HG03520 (cell line): ENCODE data around the gene UGT1A9.
"Not testable (repeated sequence)": the region's sequence is repeated elsewhere in the genome, so short reads cannot be mapped to it uniquely, and the experiment has no call there.

Experiments used
- ATAC-seq: cut with Tn5 transposase; IDR thresholded peaks from one replicate; pipeline ENCODE4 v1.9.1; 2021; ENCODE audit warnings: mild to moderate bottlenecking, moderate library complexity; ENCODE audit not compliant: unreplicated experiment

The UGT1A9 gene

DNA sequence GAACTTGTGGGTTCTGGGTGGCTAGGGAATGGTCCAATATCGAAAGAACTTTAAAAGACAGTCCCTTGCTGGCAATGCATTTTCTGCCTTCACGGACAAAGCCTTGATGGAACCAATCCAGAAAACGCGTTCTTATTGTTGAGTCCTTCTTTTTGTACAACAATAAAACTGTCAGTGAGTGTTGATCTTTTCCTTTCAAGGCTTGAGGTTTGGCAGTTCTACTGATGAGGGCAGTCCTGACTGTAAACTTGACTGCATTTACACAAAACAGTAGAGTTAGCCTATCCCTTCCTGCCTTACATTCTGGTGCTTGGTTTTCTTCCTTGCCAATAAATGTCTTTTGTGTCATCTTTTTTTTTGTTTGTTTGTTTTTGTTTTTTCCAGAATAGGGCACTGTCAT lies 7.5 kb downstream of the UGT1A9 start:
- no peak for ATAC-seq

DNA sequence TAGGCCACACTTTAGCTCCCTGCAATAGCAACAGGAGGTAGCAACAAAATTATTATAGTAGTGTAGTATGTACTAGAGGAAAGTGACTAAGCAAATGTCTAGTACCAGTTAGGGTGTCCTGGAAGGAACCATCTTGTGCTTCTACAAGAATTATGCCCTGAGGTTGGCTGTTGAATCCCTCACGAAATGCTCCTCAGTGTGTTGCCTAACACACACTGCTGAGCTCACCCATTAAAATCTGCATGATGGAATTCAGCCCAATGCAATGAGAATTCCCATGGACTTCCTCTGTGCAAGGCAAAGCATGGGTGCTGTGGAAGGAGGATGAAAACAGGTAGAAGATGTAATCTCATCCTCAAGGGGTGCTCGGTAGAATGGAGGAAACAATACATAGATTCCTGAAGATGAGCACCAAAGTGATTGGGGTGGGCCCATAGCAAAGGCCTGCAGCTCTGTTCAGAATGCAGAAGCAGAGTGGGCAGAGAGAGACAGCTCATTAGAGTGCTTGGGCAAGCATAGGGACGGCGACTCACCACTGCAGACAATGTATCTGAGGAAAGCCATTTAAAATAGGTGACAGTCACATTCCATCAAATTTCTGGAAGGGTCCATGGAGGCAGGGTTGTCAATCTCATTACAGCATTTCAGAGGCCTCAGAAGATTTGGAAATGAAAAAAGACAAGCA lies 8.8 kb downstream of the UGT1A9 start:
- ATAC-seq: no peak

DNA sequence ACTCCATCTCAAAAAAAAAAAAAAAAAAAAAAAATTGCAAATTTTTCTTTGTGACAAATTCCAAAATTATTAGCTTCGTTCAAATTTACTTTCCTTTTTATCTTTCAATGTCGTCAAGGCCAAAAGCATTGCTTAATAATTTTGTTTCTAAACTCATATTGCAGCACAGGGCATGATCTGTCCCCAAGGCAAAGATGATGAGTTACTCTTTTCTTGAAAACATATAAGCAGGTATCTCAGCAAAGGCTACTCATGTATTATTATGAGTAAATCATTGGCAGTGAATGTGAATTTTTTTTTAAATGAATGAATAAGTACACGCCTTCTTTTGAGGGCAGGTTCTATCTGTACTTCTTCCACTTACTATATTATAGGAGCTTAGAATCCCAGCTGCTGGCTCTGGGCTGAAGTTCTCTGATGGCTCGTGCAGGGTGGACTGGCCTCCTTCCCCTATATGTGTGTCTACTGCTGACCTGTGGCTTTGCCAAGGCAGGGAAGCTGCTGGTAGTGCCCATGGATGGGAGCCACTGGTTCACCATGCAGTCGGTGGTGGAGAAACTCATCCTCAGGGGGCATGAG lies 9.9 kb downstream of the UGT1A9 start, which contains the start of gene UGT1A7:
Gene UGT1A7 (plus strand): TSS at position 381 of the 579 bp plus-strand sequence. CDS start 37 bp downstream, at position 418.
- no peak for ATAC-seq

DNA sequence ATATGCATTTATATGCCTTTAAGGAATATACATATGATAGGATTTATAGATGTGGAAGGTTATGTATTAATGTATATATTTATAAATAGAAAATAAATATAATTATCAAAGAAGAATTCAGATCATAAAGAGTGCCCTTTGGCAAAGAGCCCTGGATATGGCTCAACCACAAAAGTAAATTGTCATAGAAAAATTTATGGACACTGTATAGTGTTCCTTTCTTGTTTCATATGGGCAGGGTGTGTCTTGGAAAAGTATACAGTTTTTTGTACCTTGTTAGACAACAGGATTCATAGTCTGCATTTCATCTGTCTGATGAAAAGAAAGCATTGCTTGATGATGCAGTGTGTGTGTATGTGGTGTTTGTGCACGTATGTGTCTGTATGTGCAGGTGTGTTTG lies 12.9 kb downstream of the UGT1A9 start:
- ATAC-seq: no peak

- no peak for ATAC-seq
These were observed 15.2 kb downstream of the UGT1A9 start for GRCh38 chr2:233686928-233687327.

- ATAC-seq: no peak
These were observed 16.6 kb downstream of the UGT1A9 start for GRCh38 chr2:233688341-233688740.

DNA sequence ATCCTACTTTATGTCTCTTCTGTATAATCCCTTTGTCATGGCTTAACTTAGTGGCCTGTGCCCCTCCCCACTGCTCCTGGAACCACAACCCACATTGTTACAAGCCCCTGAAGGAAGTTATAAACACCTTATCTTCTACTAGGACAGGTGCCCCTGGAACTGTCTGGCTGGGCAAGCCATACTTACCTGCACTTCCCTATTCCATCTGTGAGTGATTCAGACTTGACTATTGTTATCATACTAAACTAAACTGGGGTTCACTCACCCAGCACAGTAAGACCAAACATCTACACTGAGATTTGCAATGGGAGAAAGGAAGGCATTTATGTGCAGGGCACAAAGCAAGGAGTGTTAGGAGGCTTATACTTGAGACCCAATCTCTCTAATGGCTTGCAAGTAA lies 17.3 kb downstream of the UGT1A9 start:
- ATAC-seq: no peak

DNA sequence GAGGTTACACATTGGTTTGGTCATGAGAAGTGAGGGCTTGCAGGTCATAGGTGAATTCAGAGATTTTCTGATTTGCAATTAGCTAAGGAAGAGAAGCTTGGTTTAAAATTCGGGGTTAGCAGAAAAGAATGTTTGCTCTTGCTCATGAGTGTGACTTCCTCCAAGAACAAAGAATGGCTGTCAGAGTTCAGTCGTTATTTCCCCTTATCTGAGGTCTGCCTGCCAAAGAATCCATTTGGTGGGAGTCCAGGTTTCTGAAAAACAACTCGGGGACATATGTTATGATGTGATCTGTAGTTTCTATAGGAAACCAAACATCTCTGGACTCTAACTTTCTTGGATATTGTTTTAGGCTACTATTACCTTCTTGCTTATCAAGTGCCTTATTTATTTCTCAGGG lies 17.8 kb downstream of the UGT1A9 start:
- no peak for ATAC-seq

DNA sequence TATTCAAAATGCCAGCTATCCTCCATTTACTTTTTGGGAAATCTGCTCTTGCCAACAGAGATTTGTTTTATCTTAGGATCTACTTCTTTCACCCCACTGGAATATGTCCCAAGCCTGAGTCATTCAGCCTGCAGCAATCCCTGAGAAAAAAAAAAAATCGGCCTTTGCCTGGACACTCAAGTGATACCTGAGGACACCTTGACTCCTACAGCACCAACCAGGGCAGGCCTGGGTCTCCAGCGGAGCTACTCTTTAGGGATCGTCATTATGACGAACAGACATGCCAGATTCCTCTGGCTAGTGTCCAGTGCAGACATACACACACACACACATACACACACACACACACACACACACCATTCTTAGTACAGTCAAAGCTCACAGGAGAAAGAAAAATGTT lies 18.7 kb downstream of the UGT1A9 start:
- no peak for ATAC-seq

DNA sequence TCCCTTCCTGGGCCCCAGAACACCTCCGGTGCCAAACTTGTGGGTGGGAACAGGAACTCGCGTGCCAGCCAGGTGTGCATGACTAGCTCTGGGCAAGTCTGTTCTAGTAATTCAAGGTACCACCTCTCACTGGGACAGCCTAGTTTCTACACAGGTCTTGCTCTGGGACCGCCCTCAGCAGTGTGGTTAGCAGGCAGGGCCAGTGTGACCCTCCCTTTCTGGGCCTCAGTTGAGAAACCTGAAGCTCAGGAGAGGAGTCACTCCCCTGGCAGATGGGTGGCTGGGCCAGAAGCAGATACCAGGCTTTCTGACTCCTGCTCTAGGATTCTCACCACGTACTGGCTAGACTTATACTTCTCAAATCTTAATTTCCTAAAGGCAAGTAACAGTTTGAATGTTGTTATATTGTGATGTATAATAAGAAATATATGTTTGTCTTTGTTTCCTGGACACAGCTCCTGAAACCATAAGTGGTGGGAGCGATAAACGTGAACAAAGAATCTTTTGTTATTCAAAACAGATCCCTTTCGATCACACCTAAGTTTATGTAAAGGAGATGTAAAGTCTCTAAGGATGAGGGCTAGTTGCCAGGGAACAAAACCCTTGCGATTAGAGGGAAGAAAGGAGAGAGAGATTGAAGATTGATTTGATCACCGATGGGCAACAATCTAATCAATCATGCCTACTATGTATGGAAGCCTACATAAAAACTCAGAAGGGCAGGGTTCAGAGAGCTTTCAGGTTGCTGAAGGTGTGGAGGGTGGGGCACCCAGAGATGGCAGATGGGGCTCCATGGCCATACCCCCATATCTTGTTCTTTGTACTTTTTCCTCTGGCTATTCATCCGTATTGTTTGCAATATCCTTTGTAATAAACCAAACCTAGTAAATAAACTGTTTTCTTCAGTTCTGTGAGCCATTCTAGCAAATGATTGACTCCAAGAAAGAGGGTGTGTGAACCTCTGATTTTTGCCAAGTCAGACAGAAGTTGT lies 20.0 kb downstream of the UGT1A9 start:
- no peak for ATAC-seq

DNA sequence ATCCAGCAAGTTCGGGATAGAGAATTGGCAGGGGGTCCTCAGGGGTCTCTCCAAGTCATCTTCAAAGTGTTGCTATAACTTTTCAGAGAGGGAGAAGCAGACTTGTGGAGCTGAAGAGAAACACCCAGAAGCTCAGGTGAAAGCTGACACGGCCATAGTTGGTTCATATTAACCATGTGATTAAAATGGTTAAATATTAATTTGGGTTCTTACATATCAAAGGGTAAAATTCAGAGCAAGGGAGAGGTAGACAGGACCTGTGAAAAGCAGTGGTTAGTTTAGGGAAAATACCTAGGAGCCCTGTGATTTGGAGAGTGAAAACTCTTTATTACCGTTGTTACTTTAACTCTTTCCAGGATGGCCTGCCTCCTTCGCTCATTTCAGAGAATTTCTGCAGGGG lies 20.9 kb downstream of the UGT1A9 start, which contains the start of gene UGT1A6:
Gene UGT1A6 (plus strand): TSS at position 243 of the 400 bp plus-strand sequence. CDS start 115 bp downstream, at position 358.
- no peak for ATAC-seq

DNA sequence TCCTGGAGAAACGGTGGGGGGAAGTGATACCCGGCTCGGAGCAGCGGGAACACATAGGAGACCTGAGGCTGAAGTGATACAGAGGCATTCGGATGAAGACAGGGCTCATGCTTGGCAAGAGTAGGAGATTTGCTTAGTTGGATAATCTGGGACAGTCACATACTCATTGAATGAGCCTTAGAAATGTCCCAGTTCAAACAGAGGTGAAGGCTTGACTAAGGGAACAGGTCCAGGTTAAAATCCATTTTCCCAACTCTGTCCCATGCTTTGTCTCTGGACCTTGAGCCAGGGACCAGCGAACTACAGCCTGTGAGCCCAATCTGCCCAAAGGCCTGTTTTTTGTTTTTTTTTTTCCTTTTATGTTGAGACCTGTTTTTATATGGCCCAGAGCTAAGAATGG lies 22.3 kb downstream of the UGT1A9 start:
- no peak for ATAC-seq

DNA sequence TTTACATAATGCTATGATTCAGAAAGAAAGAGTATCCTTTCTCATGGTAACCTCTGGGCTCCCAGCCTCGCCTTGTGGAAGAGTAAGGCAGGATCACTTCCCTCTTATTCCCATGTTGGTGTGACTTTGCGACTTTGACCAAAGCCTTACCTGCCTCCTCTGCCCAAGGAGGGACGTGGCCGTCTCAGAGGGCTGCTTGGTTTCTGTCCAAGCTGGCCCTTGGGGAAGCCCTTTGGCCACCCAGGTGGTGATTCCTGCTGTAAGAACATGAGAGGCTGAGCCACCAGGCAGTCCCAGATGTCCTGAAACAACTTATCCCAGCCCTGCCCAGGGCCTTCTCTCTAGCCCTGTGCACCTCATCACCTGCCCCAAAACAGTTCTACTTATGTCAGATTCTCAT lies 27.0 kb downstream of the UGT1A9 start:
- no peak for ATAC-seq

- no peak for ATAC-seq
These were observed 27.8 kb downstream of the UGT1A9 start for GRCh38 chr2:233699424-233700027.

DNA sequence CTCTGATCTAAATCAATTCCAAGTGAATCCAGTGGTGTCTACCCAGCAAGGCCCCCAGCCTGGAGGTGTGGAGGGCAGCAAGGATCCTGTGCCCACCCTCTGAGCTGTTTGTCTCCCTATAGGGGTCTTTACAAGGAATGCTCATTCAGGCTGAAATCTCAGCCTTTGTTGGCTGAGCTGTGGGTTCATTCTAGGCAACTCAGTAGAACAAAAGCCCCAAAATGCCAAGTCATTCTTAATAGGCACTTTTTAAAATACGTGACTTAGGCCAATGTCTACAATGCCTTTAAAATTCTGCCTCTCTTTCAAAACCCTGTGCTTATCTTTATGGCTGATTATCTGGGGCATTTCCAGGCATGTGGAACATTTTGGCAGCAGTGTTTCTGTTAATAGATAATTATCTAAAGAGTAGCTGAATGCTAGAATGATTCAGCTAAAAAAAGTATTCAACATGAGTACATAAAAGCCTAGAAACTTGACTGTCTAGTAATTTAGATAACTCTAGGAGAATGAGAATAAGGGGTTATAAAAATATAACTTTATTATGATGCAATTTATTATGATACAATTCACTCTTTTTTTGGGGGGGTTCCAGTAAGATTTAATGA lies 28.4 kb downstream of the UGT1A9 start:
- ATAC-seq: no peak

DNA sequence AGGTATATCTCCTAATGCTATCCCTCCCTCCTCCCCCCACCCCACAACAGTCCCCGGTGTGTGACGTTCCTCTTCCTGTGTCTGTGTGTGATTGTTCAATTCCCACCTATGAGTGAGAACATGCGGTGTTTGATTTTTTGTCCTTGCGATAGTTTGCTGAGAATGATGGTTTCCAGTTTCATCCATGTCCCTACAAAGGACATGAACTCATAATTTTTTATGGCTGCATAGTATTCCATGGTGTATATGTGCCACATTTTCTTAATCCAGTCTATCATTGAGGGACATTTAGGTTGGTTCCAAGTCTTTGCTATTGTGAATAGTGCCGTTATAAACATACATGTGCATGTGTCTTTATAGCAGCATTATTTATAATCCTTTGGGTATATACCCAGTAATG lies 29.1 kb downstream of the UGT1A9 start:
- not testable (repeated sequence) for ATAC-seq

GRCh38 chr2:233702238-233702637 lies 30.5 kb downstream of the UGT1A9 start:
- no peak for ATAC-seq

- ATAC-seq: no peak
These were observed 34.3 kb downstream of the UGT1A9 start for GRCh38 chr2:233705911-233706506.

GRCh38 chr2:233706720-233707119 lies 35.0 kb downstream of the UGT1A9 start:
- ATAC-seq: no peak

DNA sequence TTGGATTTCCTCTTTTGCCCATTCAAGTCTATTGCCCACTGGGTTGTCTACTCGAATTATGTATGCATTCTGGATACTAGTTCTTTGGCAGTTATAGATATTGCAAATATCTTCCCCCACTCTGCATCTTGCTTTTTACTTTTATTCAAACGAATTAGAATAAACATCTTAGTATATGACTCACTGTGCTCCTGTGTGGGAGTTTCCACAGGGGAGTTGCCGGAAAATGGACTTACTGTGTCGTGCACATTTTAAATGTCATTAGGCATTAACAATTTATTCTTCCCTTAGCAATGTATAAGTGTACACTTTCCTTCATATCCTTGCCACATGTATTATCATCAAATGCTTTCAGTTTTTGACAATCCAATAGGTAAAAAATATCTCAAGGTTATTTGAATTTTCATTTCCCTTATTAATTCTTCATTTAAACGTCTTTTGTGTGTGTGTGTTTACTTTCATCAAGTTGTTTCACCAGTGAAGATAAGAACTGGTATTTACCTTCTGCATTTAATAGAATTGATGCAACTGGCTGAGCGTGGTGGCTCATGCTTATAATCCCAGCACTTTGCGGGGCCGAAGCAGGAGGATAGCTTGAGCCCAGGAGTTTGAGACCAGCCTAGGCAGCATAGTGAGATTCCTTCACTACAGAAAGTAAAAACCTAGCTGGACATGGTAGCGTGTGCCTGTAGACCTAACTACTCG lies 36.4 kb downstream of the UGT1A9 start:
- no peak for ATAC-seq
